Keratinocyte (primary cell): ENCODE measurements around the gene FGF18. TPM values are rescaled to one million over a fixed set of nuclear protein-coding genes. Genes with fewer than 3 reads are reported as not detected.

Source experiments
- DNase-seq: peaks from one replicate; pipeline ENCODE4 v3.0.0-alpha.2; 2011; ENCODE audit warnings: low read depth, missing footprints, low spot score
- FAIRE-seq: peaks from 2 replicates; lab custom pipeline; 2011; peaks lifted over from hg19 to GRCh38; lab: Jason Lieb, UNC
- H2AFZ ChIP-seq: 2 replicates; pipeline ENCODE4 v1.6.0; 2012; ENCODE audit warnings: low read length, control low read depth, inconsistent platforms; ENCODE audit not compliant: control insufficient read depth
- H3K27ac ChIP-seq: 2 replicates; pipeline ENCODE4 v1.5.1; 2011; ENCODE audit warnings: low read length; ENCODE audit not compliant: control insufficient read depth, insufficient read depth
- H3K27me3 ChIP-seq: 3 replicates; pipeline ENCODE4 v1.6.0; 2011; ENCODE audit warnings: low read length; ENCODE audit not compliant: control insufficient read depth, insufficient read depth; ENCODE audit errors: extremely low read depth
- H3K36me3 ChIP-seq, 2 experiments: 2 replicates in 1 of 2; 3 replicates in 1 of 2; pipeline ENCODE4 v1.5.1; 2011; ENCODE audit warnings: low read length in 2 of 2, mild to moderate bottlenecking in 1 of 2; ENCODE audit not compliant: control insufficient read depth in 2 of 2, insufficient read depth in 2 of 2; ENCODE audit errors: extremely low read depth in 1 of 2
- H3K4me1 ChIP-seq: 3 replicates; pipeline ENCODE4 v1.5.1; 2011; ENCODE audit warnings: low read length; ENCODE audit not compliant: control insufficient read depth, insufficient read depth; ENCODE audit errors: extremely low read depth
- H3K4me2 ChIP-seq: 3 replicates; pipeline ENCODE4 v1.6.0; 2011; ENCODE audit warnings: low read depth, low read length; ENCODE audit not compliant: control insufficient read depth, insufficient read depth; ENCODE audit errors: extremely low read depth
- H3K4me3 ChIP-seq, 3 experiments: fragments of 200-600 bp in 1 of 3; sonication (generic) in 1 of 3; 2 replicates in 2 of 3; 3 replicates in 1 of 3; pipeline ENCODE4 v1.5.1; 2011 to 2016; ENCODE audit warnings: low read length in 3 of 3, mild to moderate bottlenecking in 3 of 3, control low read depth in 2 of 3, inconsistent platforms in 1 of 3, low read depth in 1 of 3, mixed read lengths in 1 of 3, mixed run types in 1 of 3, moderate library complexity in 1 of 3; ENCODE audit not compliant: control insufficient read depth in 2 of 3, insufficient read depth in 2 of 3; ENCODE audit errors: extremely low read depth in 1 of 3
- H3K79me2 ChIP-seq: 2 replicates; pipeline ENCODE4 v1.6.0; 2012; ENCODE audit warnings: low read length; ENCODE audit not compliant: control insufficient read depth, insufficient read depth
- H3K9ac ChIP-seq: 3 replicates; pipeline ENCODE4 v1.6.0; 2011; ENCODE audit warnings: low read length; ENCODE audit not compliant: control insufficient read depth, insufficient read depth; ENCODE audit errors: extremely low read depth
- H3K9me1 ChIP-seq: 3 replicates; pipeline ENCODE4 v1.6.0; 2011; ENCODE audit warnings: low read length; ENCODE audit not compliant: control insufficient read depth, insufficient read depth; ENCODE audit errors: extremely low read depth
- H3K9me3 ChIP-seq: 2 replicates; pipeline ENCODE4 v1.5.1; 2012; ENCODE audit warnings: low read depth, low read length; ENCODE audit not compliant: control insufficient read depth
- H4K20me1 ChIP-seq: 3 replicates; pipeline ENCODE4 v1.6.0; 2011; ENCODE audit warnings: low read length; ENCODE audit not compliant: control insufficient read depth, insufficient read depth; ENCODE audit errors: extremely low read depth
- EZH2 ChIP-seq: IDR thresholded peaks from one replicate; pipeline ENCODE4 v1.6.1; 2012; ENCODE audit warnings: inconsistent platforms, mild to moderate bottlenecking, low read length, moderate library complexity
- dilution Hi-C: fragments of 300-500 bp; cut with MboI; formaldehyde crosslinking; loops from one replicate; pipeline ENCODE4 v1.7.0; 2020; ENCODE audit warnings: low sequenced_read_pairs; ENCODE audit not compliant: extremely low pct_ligation_motif_present
- polyA minus RNA-seq, 3 experiments: library from RNA; depleted of rRNA, polyadenylated mRNA; stranded (reverse); fragments of >200 nt; gene quantifications; 1 replicate in 1 of 3; 2 replicates in 1 of 3; 3 replicates in 1 of 3; pipeline ENCODE4 v1.2.3, GENCODE V29; 2011
- polyA plus RNA-seq, 5 experiments: library from polyadenylated mRNA; depleted of rRNA in 3 of 5; stranded (reverse) in 3 of 5; stranded (forward) in 1 of 5; unstranded in 1 of 5; fragments of >200 nt; gene quantifications; 1 replicate in 1 of 5; 2 replicates in 3 of 5; 3 replicates in 1 of 5; pipeline versions ENCODE4 v1.2.1 to v1.2.3, GENCODE V29; 2011 to 2012; ENCODE audit warnings: missing spikeins in 2 of 5, low read depth in 1 of 5, low replicate concordance in 1 of 5
- TF ChIP-seq, protein P1 (sequence below), 3 experiments: IDR thresholded peaks in 1 of 3; conservative IDR thresholded peaks in 1 of 3; optimal IDR thresholded peaks in 1 of 3; 2 replicates in 2 of 3; 3 replicates in 1 of 3; pipeline versions ENCODE3 to v1.5.1; 2011; ENCODE audit warnings: low read length in 3 of 3, mild to moderate bottlenecking in 3 of 3, moderate library complexity in 2 of 3, control low read depth in 1 of 3, inconsistent platforms in 1 of 3; ENCODE audit not compliant: insufficient read depth in 2 of 3; ENCODE audit errors: extremely low read depth in 1 of 3

FGF18 gene, protein sequence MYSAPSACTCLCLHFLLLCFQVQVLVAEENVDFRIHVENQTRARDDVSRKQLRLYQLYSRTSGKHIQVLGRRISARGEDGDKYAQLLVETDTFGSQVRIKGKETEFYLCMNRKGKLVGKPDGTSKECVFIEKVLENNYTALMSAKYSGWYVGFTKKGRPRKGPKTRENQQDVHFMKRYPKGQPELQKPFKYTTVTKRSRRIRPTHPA
- polyA plus RNA-seq (0.03 to 0.06 TPM (median 0.05 TPM) in 3 replicates), polyA minus RNA-seq (not detected in 3 replicates)
- 0.96 TPM for polyA plus RNA-seq (2011; ENCODE audit: low read depth)
- polyA plus RNA-seq (2011; cell fraction: cytosol; rRNA removed) = not detected in 2 replicates
- 0.15 and 0.32 TPM in 2 replicates for polyA plus RNA-seq (2011; cell fraction: nucleus; rRNA removed)
- polyA plus RNA-seq (2012; ENCODE audit: low replicate concordance) = 0.07 and 0.73 TPM in 2 replicates
- not detected for polyA minus RNA-seq (2011; cell fraction: cytosol; rRNA and poly(A)+ RNA removed)
- polyA minus RNA-seq (2011; cell fraction: nucleus; rRNA and poly(A)+ RNA removed) = 0.39 and 0.42 TPM in 2 replicates

DNA sequence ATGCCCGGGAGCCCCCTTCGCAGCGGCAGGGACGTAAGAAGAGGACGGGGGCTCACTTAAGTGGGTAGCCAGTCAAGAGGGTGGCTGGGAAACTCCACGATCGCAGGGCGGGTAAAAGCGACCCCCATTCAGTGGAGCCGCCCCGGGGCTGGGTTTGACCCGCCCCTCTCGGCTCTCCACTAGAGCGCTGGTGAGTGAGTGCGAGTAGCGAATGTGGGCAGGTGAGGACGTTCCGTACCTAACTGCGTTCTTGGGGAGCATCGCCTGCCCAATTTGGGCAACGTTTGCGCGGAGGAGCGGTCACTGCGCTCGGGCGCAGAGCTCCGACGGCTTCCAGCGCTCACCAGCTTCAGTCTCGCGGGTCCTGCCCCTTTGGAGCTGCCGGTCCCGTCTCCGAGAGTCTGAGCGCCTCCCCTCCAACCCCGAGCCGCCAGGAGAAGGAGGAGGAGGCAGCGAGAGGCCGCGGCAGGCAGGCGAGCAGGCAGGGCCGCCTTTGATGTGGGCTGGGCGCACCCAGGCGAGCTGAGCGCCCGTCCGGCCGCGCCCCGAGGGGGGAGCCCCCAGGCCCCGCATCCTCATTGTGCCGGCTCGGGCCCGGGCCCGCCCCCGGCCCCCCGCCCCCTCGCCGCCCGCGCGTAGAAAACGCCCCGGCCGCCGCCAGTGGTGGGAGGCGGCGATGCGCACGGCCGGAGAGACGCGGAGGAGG is at the start of gene FGF18:
Gene FGF18 (plus strand): TSS at position 666 of the 706 bp plus-strand sequence. CDS start 553 bp downstream, outside the sequence.
- Histone ChIP-seq H3K36me3 (peaks cover 0 to under 1% of the 10 kb centered on the region in 2 experiments), H3K79me2 (no peaks in the 10 kb centered on the region), H2AFZ (no peak within 1 kb of the TSS), H4K20me1 (peaks cover 13% of the 10 kb centered on the region), H3K4me2 (peak within 1 kb of the TSS; percentile 69), H3K27ac (no peak within 1 kb of the TSS), H3K27me3 (peaks cover 27% of the 10 kb centered on the region), H3K9me3 (no peaks in the 10 kb centered on the region), H3K4me3 (no peak within 1 kb of the TSS), H3K9me1 (no peaks in the 10 kb centered on the region), H3K4me1 (peaks cover 6% of the 10 kb centered on the region), H3K9ac (no peak within 1 kb of the TSS)
- FAIRE-seq (no peak), DNase-seq (no peak)
- dilution Hi-C loops = loop anchor here (5.0 kb wide), 1 partner anchor 68 kb away; no protein-coding TSS in a partner anchor
- no peak for TF ChIP-seq EZH2
- TF ChIP-seq, protein P1, sequence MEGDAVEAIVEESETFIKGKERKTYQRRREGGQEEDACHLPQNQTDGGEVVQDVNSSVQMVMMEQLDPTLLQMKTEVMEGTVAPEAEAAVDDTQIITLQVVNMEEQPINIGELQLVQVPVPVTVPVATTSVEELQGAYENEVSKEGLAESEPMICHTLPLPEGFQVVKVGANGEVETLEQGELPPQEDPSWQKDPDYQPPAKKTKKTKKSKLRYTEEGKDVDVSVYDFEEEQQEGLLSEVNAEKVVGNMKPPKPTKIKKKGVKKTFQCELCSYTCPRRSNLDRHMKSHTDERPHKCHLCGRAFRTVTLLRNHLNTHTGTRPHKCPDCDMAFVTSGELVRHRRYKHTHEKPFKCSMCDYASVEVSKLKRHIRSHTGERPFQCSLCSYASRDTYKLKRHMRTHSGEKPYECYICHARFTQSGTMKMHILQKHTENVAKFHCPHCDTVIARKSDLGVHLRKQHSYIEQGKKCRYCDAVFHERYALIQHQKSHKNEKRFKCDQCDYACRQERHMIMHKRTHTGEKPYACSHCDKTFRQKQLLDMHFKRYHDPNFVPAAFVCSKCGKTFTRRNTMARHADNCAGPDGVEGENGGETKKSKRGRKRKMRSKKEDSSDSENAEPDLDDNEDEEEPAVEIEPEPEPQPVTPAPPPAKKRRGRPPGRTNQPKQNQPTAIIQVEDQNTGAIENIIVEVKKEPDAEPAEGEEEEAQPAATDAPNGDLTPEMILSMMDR (optimal IDR thresholded peaks at IDR 0.05 in 1 of 3, IDR thresholded peaks at IDR 0.05 in 1 of 3, conservative IDR thresholded peaks at IDR 0.05 in 1 of 3; ENCODE audit: extremely low read depth in 1 of 3, insufficient read depth in 2 of 3, low read length in 3 of 3) = no peak

DNA sequence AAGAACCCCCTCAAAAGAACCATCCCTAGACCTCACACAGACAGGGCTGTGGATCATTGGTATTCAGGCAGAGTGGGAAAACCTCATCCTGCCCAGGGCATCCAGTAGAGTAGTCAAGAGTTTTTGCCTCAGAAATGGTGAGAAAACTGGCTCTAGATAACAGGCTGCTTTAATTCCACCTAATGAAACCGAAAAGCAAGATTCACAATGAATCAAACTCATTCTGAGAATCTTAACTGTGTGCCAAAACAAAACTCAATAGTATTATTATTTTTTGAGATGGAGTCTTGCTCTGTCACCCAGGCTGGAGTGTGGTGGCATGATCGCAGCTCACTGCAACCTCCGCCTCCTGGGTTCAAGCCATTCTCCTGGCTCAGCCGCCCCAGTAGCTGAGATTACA is 49.5 kb upstream of the FGF18 start:
- H3K9ac ChIP-seq = no peak overlapping the region
- FAIRE-seq (no peak), DNase-seq (no peak)
- H2AFZ ChIP-seq = no peak overlapping the region
- no peak overlapping the region for H3K4me2 ChIP-seq
- H4K20me1 ChIP-seq = no peaks in the 10 kb centered on the region
- TF ChIP-seq EZH2 = no peak
- TF ChIP-seq, protein P1 (optimal IDR thresholded peaks at IDR 0.05 in 1 of 3, IDR thresholded peaks at IDR 0.05 in 1 of 3, conservative IDR thresholded peaks at IDR 0.05 in 1 of 3; ENCODE audit: extremely low read depth in 1 of 3, insufficient read depth in 2 of 3, low read length in 3 of 3) = no peak
- H3K79me2 ChIP-seq = no peaks in the 10 kb centered on the region
- H3K27ac ChIP-seq = no peak overlapping the region
- H3K36me3 ChIP-seq = no peaks in the 10 kb centered on the region
- no peaks in the 10 kb centered on the region for H3K27me3 ChIP-seq
- H3K4me1 ChIP-seq = no peaks in the 10 kb centered on the region
- dilution Hi-C loops = no loop called here
- H3K9me1 ChIP-seq = no peaks in the 10 kb centered on the region
- no peak overlapping the region for H3K4me3 ChIP-seq
- H3K9me3 ChIP-seq = no peaks in the 10 kb centered on the region
